ENCODE data around the gene ATF7. TPM values are rescaled to one million over a fixed set of nuclear protein-coding genes. Genes with fewer than 3 reads are reported as not detected.

Gene ATF7
- 10 to 100 TPM; 25.6 to 38.0 (median 29.8) TPM for total RNA-seq

GRCh38 chr12:53625946-53626701 is at the start of gene ATF7:
ATF7 (minus strand) TSS chr12:53626382; CDS start chr12:53601000, 25,382 bp downstream.
- peak; percentile 97 to 100 (median 98) for DNase-seq
- Histone ChIP-seq H3K4me1 (peaks cover 0 to 21% (median 4%) of the 10 kb centered on the region in 4 donors), H3K27ac (peak within 1 kb of the TSS; percentile 82 to 96 (median 89)), H3K9me3 (no peaks in the 10 kb centered on the region), H3K4me3 (peak within 1 kb of the TSS; percentile 53 to 88 (median 62)), H3K36me3 (no peaks in the 10 kb centered on the region), H3K27me3 (no peaks in the 10 kb centered on the region)
- TF ChIP-seq POLR2A (IDR thresholded peaks at IDR 0.05) (peak in 1 of 2 donors; percentile 61), CTCF (IDR thresholded peaks at IDR 0.05) (no peak)

GRCh38 chr12:53674977-53675700 is 49.0 kb upstream of the ATF7 start:
- H3K36me3 ChIP-seq: peaks cover 0 to 37% (median 0%) of the 10 kb centered on the region in 3 donors
- H3K4me1 ChIP-seq: peaks cover 0 to 25% (median 8%) of the 10 kb centered on the region in 4 donors
- H3K4me3 ChIP-seq: peak overlapping the region; percentile 65 to 80 (median 72)
- no peak for DNase-seq
- no peaks in the 10 kb centered on the region for H3K27me3 ChIP-seq
- TF ChIP-seq CTCF (IDR thresholded peaks at IDR 0.05) (no peak), POLR2A (IDR thresholded peaks at IDR 0.05) (no peak)
- no peaks in the 10 kb centered on the region for H3K9me3 ChIP-seq
- peak overlapping the region; percentile 60 to 90 (median 86) for H3K27ac ChIP-seq

GRCh38 chr12:53670971-53671370 is 44.8 kb upstream of the ATF7 start:
- DNase-seq: no peak
- Histone ChIP-seq H3K9me3 (no peaks in the 10 kb centered on the region), H3K4me1 (peaks cover 0 to 14% (median 2%) of the 10 kb centered on the region in 4 donors), H3K27me3 (no peaks in the 10 kb centered on the region), H3K36me3 (peaks cover 0 to 75% (median 0%) of the 10 kb centered on the region in 3 donors), H3K27ac (no peak overlapping the region), H3K4me3 (no peak overlapping the region)
- no peak for TF ChIP-seq CTCF (IDR thresholded peaks at IDR 0.05)
- TF ChIP-seq POLR2A (IDR thresholded peaks at IDR 0.05): no peak

- no peak for DNase-seq
- no peaks in the 10 kb centered on the region for H3K9me3 ChIP-seq
- TF ChIP-seq CTCF (IDR thresholded peaks at IDR 0.05): no peak
- no peak for TF ChIP-seq POLR2A (IDR thresholded peaks at IDR 0.05)
- no peak overlapping the region for H3K4me3 ChIP-seq
- H3K4me1 ChIP-seq: peaks cover 0 to 14% (median 2%) of the 10 kb centered on the region in 4 donors
- H3K27me3 ChIP-seq: no peaks in the 10 kb centered on the region
- peaks cover 0 to 82% (median 0%) of the 10 kb centered on the region in 3 donors for H3K36me3 ChIP-seq
- H3K27ac ChIP-seq: no peak overlapping the region
Measured at GRCh38 chr12:53670308-53670707, 44.1 kb upstream of the ATF7 start.

- Histone ChIP-seq H3K27ac (no peak overlapping the region), H3K4me1 (no peaks in the 10 kb centered on the region), H3K4me3 (no peak overlapping the region), H3K27me3 (no peaks in the 10 kb centered on the region), H3K36me3 (peaks cover 0 to 88% (median 4%) of the 10 kb centered on the region in 3 donors), H3K9me3 (no peaks in the 10 kb centered on the region)
- TF ChIP-seq CTCF (IDR thresholded peaks at IDR 0.05) (no peak), POLR2A (IDR thresholded peaks at IDR 0.05) (no peak)
- no peak for DNase-seq
Measured at GRCh38 chr12:53667080-53667479, 40.9 kb upstream of the ATF7 start.
